ENCODE data around the gene MSL3B.

The MSL3B gene

DNA sequence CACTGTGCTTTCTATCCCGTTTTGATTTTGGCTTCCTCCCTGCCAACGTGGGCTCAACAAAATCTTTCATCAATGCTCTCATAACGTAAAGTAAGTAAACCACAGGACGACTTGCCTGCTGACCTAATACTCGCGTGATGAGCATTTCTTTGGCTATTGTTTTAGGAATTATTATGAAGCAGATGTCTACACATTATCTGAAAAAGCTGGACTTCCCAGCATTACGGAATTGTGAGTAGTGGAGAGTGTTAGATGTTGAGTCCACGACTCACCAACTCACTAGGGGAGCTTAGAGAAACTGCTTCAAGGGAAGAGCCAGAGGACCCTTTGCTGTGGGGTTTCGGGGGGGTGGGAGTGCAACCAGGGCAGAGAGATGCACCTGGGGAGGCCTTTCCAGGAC lies 35.8 kb downstream of the MSL3B start:
- DNase-seq: no peak

DNA sequence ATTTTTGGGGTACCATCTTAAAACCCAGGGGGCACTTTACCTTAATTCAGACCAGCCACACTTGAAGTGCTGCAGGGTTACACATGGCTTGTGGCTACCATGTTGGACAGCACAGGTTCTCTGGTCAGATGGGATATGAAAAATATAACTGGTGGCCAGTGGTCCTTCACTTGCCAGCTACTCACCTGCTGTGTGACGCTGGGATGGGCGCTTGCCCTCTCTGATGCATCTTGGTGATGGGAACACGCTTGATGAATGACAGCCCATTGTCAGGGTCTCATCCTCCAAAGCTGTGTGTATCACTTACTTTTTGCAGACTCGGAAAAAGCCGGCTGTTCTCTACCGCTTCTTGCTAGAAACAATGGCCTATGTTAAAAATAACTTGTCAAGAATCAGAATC lies 36.3 kb downstream of the MSL3B start:
- DNase-seq: no peak

- no peak for DNase-seq
These were observed 37.0 kb downstream of the MSL3B start for GRCh38 chr2:233831011-233831721.

- no peak for DNase-seq
These were observed 37.9 kb downstream of the MSL3B start for GRCh38 chr2:233830111-233830802.

- no peak for DNase-seq
These were observed 38.7 kb downstream of the MSL3B start for GRCh38 chr2:233829193-233830110.

DNA sequence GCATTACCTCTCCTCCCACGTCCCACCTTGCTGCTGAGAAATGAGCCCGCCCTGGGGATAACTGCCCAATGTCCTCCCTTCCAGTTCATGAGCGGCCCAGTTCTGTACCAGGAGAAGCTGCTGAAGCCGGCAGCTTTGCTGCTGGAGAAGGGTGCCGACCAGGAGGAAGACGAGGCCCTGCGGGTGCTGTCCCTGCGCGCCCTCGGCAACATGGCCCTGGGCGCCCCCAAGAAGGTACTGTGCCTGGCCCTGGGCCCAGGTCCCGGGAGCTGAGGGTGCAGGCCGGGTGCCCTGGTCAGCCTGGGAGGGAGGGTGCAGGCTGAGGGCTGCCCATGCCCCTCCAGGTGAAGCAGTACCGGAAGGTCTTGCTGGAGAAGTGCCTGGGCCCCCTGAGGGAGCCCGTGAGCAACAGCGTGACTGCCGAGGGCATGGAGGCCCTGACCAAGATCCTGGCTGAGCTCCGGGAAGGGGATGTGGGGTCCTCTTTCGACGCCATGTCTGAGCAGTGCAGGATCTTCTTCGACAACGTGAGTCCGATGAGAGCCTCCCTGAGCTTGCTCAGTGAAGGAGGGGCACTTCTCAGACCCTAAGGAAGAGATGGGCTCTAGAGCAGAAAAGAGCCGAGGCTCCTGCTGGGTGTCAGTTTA lies 39.5 kb downstream of the MSL3B start:
- no peak for DNase-seq

GRCh38 chr2:233824373-233824772 lies 43.8 kb downstream of the MSL3B start:
- DNase-seq: no peak

GRCh38 chr2:233823731-233824121 lies 44.5 kb downstream of the MSL3B start:
- no peak for DNase-seq

- DNase-seq: no peak
These were observed 45.1 kb downstream of the MSL3B start for GRCh38 chr2:233822781-233823730.

- DNase-seq: no peak
These were observed 46.0 kb downstream of the MSL3B start for GRCh38 chr2:233822101-233822771.

GRCh38 chr2:233821709-233822100 lies 46.5 kb downstream of the MSL3B start:
- DNase-seq: no peak

DNA sequence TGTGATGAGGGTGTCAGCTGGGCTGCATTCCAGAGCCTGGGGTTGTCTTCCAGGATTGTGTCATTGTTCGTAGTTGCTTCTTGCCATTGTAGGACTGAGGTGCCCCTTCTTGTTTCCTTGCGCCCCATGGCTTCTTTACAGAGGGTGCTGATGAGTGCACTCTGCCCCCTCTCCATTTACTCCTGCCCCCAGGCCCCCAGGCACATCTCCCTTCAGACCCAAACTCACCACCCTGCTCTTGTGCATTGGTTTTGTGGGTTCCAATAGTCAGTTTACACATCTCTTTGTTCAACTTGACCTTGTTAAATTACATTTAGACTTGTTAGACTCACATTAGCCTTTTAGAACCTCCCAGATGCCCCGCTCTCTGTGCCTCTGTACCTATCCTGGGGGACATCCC lies 47.0 kb downstream of the MSL3B start:
- no peak for DNase-seq

DNA sequence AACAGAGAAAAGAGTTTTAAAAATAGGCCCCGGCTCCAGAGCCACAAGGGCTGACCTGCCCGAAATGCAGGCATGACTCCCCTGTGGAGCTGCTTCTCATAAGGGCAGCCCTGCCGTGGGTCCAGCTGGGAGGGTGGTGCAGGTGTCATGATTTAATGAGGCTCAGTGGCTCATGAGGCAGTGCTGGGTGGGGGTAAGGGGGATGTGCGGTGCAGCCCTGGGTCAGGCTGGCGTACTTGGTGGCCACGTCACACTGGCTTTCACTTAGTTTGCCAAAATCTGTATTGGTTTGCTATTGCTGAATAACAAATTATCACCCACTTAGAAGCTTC lies 47.4 kb downstream of the MSL3B start:
- no peak for DNase-seq

DNA sequence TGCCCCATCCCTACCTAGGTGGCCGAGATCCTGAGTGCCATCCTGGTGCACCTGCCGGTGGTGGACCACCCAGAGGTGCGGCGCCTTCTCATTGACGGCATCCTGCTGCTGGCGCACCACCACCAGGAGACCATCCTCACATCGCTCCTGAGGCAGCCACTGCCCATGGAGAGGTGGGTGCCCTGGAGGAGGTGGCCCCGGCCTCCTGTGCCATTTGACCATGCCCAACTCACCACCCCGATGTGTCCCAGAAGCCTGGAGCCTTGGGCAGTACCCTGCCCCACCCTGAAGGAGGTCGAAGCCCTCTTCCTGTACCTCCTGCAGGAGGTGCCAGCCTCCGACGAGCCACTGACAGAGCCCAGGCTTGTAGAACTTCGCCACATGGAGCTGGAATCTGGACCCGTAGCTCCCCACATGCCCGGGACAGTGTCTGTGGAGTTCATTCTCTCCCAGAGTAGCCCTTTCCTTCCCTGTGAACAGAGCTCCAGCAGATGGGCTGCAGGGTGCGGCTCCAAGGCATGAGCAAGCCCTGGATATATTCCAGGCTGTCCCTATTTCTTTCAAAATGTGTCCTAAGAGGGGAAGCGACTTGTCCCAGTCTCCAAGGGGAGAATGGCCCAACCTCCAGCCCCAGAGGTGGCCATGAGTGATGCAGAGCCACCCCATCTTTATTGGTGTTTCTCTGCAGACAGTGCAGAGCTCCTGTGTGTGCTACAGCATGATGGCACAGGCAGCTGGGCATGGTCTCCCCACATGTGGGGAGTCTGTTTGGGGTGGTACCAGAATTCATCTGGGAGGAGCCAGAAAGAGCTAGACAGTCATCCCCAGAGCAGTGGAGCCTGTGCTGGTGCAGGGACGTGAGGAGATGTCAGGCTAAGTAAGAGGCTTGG lies 48.1 kb downstream of the MSL3B start:
- no peak for DNase-seq

DNA sequence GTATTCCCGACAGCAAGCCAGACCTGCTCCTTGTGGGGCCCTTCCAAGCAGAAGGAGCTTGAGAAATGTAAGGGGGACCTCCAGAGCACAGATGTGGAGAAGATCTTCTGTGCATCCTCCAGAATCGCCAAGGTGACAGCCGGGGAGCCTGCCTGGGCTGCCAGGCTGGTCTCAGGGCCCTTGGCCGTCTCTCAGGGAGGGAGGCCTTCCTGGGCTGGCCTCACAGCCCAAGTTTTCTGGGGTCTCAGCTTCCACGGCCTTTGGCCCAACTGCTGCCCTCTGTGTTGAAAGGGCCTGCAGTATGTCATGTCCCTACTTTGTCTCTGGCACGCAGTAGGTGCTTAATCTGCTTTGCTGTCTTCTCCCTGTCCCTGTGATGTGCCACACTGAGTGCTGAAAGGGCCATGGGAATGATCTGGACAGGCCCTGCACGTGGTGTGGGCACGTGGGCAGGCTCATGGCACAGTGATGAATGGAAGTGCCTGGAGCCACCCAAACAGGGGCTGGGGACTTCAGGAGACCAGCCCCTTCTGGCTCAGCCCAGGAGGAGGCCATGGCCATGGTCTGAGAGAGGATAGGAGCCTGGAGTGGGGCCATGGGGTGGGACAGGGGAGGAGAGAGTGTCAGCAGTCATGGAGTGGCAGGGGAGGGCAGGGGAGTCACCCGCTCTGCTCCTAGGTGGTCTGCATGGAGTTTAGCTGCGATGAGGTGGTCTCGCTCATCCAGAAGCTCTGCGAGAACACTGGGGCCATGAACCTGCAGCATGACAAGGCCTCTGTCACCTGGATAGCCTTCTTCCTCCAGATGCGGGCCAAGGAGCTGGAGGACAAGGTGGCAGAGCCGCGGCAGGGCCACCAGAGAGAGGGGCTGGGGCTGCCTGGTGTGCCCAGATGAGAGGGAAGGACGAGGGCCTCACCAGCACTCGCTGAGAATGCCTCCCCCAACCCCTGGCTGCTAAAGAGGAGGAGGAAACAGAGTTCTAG lies 49.3 kb downstream of the MSL3B start:
- DNase-seq: no peak

GRCh38 chr2:233817995-233818638 lies 50.1 kb downstream of the MSL3B start:
- DNase-seq: no peak

DNA sequence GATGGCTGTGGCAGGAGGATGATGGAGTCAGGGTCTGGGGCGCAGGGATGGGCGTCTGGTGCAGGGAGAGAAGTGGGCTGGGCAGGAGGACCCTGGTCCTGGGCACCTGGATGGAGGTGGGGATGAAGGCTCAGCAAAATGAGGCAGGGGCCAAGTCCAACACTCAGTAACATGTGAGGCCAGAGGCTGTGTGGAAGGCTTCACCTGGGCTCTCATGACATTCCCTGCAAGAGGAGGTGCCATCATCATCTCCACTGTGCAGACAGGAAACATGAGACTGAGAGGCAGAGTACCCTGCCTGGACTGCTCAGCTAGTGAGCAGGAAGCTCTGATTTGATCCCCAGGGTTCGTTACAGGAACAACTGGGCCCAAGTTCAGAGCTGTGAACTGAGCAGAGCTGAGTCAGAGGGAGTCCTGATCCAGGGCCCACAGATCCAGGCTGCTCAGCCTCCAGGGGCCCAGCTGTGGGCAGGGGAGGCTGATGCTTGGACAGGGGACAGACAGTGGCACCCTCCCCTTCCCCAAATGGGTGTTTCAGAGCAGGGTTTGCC lies 50.8 kb downstream of the MSL3B start:
- no peak for DNase-seq

- no peak for DNase-seq
These were observed 51.4 kb downstream of the MSL3B start for GRCh38 chr2:233816771-233817170.

All from CD4-positive, alpha-beta T cell treated with Interleukin-17A for 1 hour (primary cell).